Loucy (cell line): Measurements from ENCODE around the gene SDK1.

ENCODE experiments used
- CTCF ChIP-seq: fragments of 200-600 bp; sonication (generic); conservative IDR thresholded peaks from 2 replicates; pipeline ENCODE4 v1.5.1; 2014; ENCODE audit warnings: mild to moderate bottlenecking, antibody characterized with exemption, low read length
- EZH2phosphoT487 ChIP-seq: fragments of 200-600 bp; IDR thresholded peaks from 2 replicates; pipeline ENCODE4 v1.6.1; 2018; ENCODE audit warnings: antibody characterized with exemption, mild to moderate bottlenecking, moderate library complexity, borderline replicate concordance

GRCh38 chr7:4234498-4234855, 933.4 kb downstream of the SDK1 start:
- TF ChIP-seq CTCF (no peak), EZH2phosphoT487 (no peak)
